ENCODE data around the gene MPP3.
A peak's percentile ranks its signal among the peaks of the same experiment; 100 is the strongest.
"Not testable (repeated sequence)": the region's sequence is repeated elsewhere in the genome, so short reads cannot be mapped to it uniquely, and the experiment has no call there.

The MPP3 gene

GRCh38 chr17:43832976-43833829 is at the start of gene MPP3:
MPP3 (minus strand) TSS chr17:43833146; CDS start chr17:43831906, 1,240 bp downstream.
- peak in 1 of 2 donors; percentile 16 for DNase-seq (ENCODE audit: low read depth in 2 of 2)

- no peak for DNase-seq (ENCODE audit: low read depth in 2 of 2)
These were observed 49.0 kb upstream of the MPP3 start for GRCh38 chr17:43881758-43882505.

- no peak for DNase-seq (ENCODE audit: low read depth in 2 of 2)
These were observed 48.2 kb upstream of the MPP3 start for GRCh38 chr17:43881181-43881580.

GRCh38 chr17:43880420-43880991 is 47.6 kb upstream of the MPP3 start:
- peak in 1 of 2 donors; percentile 31 for DNase-seq (ENCODE audit: low read depth in 2 of 2)

- no peak for DNase-seq (ENCODE audit: low read depth in 2 of 2)
These were observed 46.9 kb upstream of the MPP3 start for GRCh38 chr17:43879723-43880419.

GRCh38 chr17:43878260-43879175 is 45.6 kb upstream of the MPP3 start:
- peak; percentile 24 to 47 for DNase-seq (ENCODE audit: low read depth in 2 of 2)

- DNase-seq (ENCODE audit: low read depth in 2 of 2): no peak
These were observed 44.7 kb upstream of the MPP3 start for GRCh38 chr17:43877451-43878155.

GRCh38 chr17:43877031-43877430 is 44.1 kb upstream of the MPP3 start:
- DNase-seq (ENCODE audit: low read depth in 2 of 2): no peak

- no peak for DNase-seq (ENCODE audit: low read depth in 2 of 2)
These were observed 42.7 kb upstream of the MPP3 start for GRCh38 chr17:43875476-43876147.

- no peak for DNase-seq (ENCODE audit: low read depth in 2 of 2)
These were observed 41.3 kb upstream of the MPP3 start for GRCh38 chr17:43874293-43874692.

- no peak for DNase-seq (ENCODE audit: low read depth in 2 of 2)
These were observed 40.9 kb upstream of the MPP3 start for GRCh38 chr17:43873815-43874214.

- DNase-seq (ENCODE audit: low read depth in 2 of 2): no peak
These were observed 40.1 kb upstream of the MPP3 start for GRCh38 chr17:43873091-43873490.

- DNase-seq (ENCODE audit: low read depth in 2 of 2): no peak
These were observed 39.2 kb upstream of the MPP3 start for GRCh38 chr17:43871946-43872690.

GRCh38 chr17:43869031-43869430 is 36.1 kb upstream of the MPP3 start:
- DNase-seq (ENCODE audit: low read depth in 2 of 2): not testable (repeated sequence)

- DNase-seq (ENCODE audit: low read depth in 2 of 2): no peak
These were observed 35.5 kb upstream of the MPP3 start for GRCh38 chr17:43868226-43868994.

- DNase-seq (ENCODE audit: low read depth in 2 of 2): no peak
These were observed 31.4 kb upstream of the MPP3 start for GRCh38 chr17:43864161-43864984.

- no peak for DNase-seq (ENCODE audit: low read depth in 2 of 2)
These were observed 29.0 kb upstream of the MPP3 start for GRCh38 chr17:43861960-43862359.

Measured in stimulated activated CD4-positive, alpha-beta T cell treated with anti-CD3 and anti-CD28 coated beads, Interleukin-15, amount 100 ng/mL, for 48 hours (primary cell).